HG03520 (cell line): ENCODE measurements around the gene RBM23.
"Not testable (repeated sequence)": the region's sequence is repeated elsewhere in the genome, so short reads cannot be mapped to it uniquely, and the experiment has no call there.

Source experiments
- ATAC-seq: cut with Tn5 transposase; IDR thresholded peaks from one replicate; pipeline ENCODE4 v1.9.1; 2021; ENCODE audit warnings: mild to moderate bottlenecking, moderate library complexity; ENCODE audit not compliant: unreplicated experiment

The RBM23 gene

GRCh38 chr14:22918804-22919600 lies at the start of gene RBM23:
RBM23 (minus strand) TSS chr14:22919149.
- ATAC-seq = peak; percentile 90

- ATAC-seq = no peak
These were observed 47.9 kb upstream of the RBM23 start for GRCh38 chr14:22966783-22967269.

- ATAC-seq = not testable (repeated sequence)
These were observed 47.2 kb upstream of the RBM23 start for GRCh38 chr14:22965916-22966782.

- no peak for ATAC-seq
These were observed 43.2 kb upstream of the RBM23 start for GRCh38 chr14:22962061-22962676.

GRCh38 chr14:22955702-22956569 lies 37.0 kb upstream of the RBM23 start:
- no peak for ATAC-seq

GRCh38 chr14:22952418-22952817 lies 33.5 kb upstream of the RBM23 start:
- ATAC-seq = no peak

GRCh38 chr14:22951795-22952194 lies 32.8 kb upstream of the RBM23 start:
- ATAC-seq = not testable (repeated sequence)

GRCh38 chr14:22945642-22946041 lies 26.7 kb upstream of the RBM23 start:
- ATAC-seq = no peak

- no peak for ATAC-seq
These were observed 20.7 kb upstream of the RBM23 start for GRCh38 chr14:22939684-22940083.

- ATAC-seq = no peak
These were observed 16.2 kb upstream of the RBM23 start for GRCh38 chr14:22935156-22935555.

GRCh38 chr14:22932146-22932545 lies 13.2 kb upstream of the RBM23 start:
- no peak for ATAC-seq

- no peak for ATAC-seq
These were observed 11.0 kb upstream of the RBM23 start for GRCh38 chr14:22929961-22930364.

- ATAC-seq = peak; percentile 88
These were observed 10.4 kb upstream of the RBM23 start, which contains the start of gene PRMT5 for GRCh38 chr14:22929104-22929960. PRMT5 (minus strand) TSS chr14:22929376; CDS start chr14:22929361, 15 bp downstream.

GRCh38 chr14:22928237-22929103 lies 9.5 kb upstream of the RBM23 start:
- no peak for ATAC-seq

GRCh38 chr14:22926316-22926715 lies 7.4 kb upstream of the RBM23 start:
- ATAC-seq = no peak

- no peak for ATAC-seq
These were observed 6.6 kb upstream of the RBM23 start for GRCh38 chr14:22925513-22925912.

GRCh38 chr14:22923746-22924145 lies 4.8 kb upstream of the RBM23 start:
- no peak for ATAC-seq

- ATAC-seq = no peak
These were observed 3.3 kb upstream of the RBM23 start for GRCh38 chr14:22922294-22922693.
